HL-60 (cell line): ENCODE data around the gene FOXP4.

Experiments used
- CTCF ChIP-seq: IDR thresholded peaks from one replicate; pipeline ENCODE4 v1.5.1; 2011; ENCODE audit warnings: low read length, control low read depth, inconsistent platforms; ENCODE audit not compliant: insufficient read depth
- POLR2AphosphoS5 ChIP-seq: IDR thresholded peaks from 2 replicates; pipeline ENCODE4 v1.6.1; 2012; ENCODE audit warnings: low read depth

- TF ChIP-seq CTCF (no peak), POLR2AphosphoS5 (no peak)
Observed at GRCh38 chr6:41522780-41523548, 23.2 kb upstream of the FOXP4 start.
